GM21737 (cell line): ENCODE measurements around the gene TMPRSS13.
"Not testable (repeated sequence)": the region's sequence is repeated elsewhere in the genome, so short reads cannot be mapped to it uniquely, and the experiment has no call there.

Experiments used
- ATAC-seq: cut with Tn5 transposase; IDR thresholded peaks from one replicate; pipeline ENCODE4 v1.9.1; 2021; ENCODE audit warnings: mild to moderate bottlenecking, moderate library complexity; ENCODE audit not compliant: unreplicated experiment

TMPRSS13 gene

DNA sequence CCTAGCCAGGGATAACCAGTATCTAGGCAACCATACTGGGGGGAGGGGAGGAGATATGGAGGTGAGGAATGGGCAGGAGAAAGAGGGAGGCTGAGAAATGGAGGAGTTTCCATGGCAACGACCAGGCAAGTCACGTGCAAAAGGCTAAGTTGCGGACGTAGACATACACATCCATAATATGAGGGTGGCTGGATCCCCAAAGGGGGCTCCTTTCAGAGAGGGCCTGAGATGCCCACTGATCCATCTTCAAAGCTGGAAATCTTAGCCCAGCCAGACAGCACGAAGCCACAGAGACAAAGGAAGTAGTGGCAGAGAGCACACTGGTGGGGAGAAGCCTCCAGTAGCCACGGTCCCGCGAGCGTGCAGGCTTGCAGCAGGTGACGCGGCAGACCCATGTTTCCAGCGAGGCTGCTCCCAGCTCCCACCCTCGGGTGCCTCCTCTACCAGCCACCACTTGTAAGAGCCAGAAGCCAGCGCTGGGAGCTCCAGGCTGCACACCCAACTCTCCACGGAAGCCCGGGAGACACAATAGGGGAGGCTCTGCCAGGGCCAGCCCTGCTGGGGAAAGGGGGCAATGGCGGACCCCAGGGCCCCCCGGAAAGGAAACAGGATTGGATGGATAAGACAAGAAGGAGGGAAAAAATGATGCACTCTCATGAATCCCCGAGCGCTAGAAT lies 53.7 kb downstream of the TMPRSS13 start:
- no peak for ATAC-seq

DNA sequence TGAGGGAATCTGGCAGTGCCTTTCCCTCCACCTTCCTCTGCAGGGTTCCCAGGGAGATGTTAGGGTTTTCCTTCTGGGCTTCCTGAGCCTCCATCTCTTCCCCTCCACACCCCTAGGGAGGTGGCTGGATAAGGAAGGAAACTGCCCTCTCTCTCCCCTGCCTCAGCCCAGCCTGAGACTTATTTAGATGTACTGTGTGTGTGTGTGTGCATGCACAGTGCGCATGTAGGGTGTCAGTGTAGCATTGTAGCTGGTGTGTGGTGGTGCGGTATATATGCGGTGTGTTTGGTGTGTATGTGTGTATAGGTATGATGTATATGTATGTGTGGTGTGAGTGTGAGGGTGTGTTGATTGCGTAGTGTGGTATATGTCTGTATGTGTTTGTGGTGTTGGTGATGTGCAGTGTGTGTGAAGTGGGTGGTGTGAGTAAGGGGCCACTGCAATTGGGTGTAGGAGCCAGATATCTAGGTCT lies 54.3 kb downstream of the TMPRSS13 start:
- no peak for ATAC-seq

DNA sequence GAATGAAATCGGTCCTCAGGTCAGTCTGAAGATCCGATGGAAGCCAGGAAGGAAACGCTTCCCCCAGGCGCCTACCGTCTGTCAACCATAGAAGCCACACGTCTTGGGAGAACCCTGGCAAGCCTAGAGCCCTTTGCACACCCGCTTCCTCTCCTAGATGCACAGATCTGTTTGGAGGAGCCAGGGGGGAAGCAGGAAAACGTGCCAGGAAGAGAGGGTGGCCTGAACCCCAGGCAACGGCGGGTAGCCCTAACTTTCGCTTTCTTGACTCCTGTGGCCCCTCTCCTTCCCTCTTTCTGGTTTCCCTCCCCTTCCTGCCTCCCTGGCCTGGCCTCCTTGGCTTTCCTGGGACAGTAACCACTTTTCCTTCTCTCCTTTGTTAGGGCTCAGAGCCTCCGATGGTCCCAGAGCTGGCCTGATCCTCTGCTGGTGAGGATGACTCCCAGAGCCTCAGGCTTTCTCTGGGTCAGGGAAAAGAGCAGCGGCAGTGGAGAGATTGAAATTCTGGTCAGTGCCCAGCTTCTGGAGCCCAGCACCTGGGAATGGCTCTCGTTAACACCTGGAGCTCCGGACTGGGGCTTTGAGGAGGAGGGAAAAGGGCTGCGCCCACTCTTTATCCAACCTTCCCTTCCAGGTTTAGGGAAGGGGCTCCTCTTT lies 54.8 kb downstream of the TMPRSS13 start:
- no peak for ATAC-seq

DNA sequence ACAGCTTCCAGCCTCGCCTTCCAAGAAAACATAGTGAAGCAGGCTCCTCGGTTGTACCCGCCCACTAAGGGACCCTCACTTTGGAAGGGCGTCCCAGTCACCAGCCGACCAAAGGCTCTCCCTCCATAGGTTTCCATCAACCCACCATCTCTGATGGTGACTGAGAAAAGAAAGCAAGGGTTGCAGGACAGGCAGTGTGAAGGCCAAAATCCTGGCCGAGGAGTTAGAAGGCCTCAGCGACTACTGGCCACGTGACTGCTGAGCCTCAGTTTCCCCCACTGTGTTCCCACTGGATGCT lies 55.4 kb downstream of the TMPRSS13 start:
- ATAC-seq, result no peak

DNA sequence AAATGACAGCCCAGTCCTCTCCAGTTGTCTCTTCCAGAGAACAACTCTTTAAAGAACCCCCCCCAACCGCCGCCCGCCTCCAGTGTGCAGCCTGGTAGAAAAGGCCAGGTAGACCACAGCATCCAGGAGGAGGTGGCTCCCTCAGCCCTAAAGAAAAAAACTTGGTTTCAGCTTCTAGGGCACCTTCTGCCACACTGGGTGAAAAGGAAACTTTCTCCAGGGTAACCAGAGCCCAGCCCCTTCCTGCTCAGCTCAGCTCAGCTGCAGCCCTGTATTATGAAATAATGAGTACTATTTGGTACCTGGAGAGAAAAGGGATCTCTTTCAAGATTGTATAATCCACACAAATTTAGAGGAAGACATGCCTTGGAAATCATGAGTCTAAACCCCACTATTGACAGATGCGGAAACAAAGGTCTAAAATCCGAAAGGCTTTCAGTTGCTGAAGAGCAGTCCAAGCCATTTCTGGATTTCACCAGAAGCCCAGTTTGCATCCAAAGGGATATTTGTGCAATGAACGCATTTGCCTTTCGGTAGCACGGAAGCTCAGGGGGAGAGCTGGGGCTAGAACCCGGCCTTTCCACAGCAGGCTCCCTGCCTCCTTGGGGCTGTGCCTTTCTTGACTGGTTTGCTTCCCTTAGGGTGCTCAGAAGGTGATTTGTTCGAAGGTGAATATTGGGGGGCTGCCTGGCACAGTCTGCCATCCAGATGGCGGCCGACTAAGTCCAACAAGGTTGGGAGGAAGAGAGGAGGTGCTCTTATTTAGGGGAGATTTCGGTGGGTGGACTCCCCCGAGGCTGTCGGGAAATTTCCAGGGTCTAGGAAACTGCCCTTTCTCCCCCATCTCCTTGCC lies 56.0 kb downstream of the TMPRSS13 start:
- ATAC-seq, result no peak

DNA sequence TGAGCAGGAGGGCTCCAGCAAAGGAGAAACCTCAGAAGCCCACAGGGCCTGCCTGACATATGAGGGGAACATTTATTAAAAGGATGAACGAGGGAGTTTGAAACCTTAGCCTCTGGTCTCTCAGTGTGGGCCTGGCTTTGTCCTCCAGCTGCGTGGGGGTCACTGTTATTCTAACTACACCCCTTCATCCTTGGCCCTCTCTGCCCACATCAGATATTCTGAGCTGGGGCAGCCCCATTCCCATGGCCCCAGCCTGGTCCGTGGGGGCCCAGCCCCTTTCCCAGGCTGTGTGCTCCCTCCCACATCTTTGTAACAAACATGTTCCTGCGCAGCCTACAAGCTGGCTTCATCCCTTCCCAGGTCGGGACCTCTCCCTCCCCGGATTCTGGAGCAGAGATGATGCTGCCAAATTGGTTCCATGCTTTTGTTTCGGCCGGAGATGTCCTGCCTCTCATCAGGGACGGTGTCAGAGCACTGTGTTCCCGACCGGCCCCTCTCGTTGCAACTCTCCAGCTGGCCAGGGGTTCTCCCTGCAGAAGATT lies 56.7 kb downstream of the TMPRSS13 start:
- no peak for ATAC-seq

DNA sequence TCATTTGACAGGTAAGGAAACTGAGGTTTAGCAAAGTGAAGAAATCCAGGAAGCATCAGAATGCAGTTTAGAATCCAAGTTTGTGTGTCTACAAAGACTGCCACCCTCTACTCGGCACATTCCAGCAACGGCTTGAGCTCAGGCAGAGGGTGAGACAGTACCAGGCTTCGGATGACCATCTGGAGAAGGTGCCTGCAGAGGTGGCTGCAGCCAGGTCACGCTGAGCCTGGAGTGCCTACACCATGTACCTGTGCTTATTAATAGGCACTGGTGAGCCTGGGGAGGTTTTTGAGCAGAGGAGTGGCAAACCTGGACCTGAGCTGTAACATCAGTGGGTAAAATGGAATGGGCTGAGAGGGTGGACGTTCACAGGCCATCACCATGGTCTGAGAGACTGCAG lies 57.4 kb downstream of the TMPRSS13 start:
- ATAC-seq, result no peak

DNA sequence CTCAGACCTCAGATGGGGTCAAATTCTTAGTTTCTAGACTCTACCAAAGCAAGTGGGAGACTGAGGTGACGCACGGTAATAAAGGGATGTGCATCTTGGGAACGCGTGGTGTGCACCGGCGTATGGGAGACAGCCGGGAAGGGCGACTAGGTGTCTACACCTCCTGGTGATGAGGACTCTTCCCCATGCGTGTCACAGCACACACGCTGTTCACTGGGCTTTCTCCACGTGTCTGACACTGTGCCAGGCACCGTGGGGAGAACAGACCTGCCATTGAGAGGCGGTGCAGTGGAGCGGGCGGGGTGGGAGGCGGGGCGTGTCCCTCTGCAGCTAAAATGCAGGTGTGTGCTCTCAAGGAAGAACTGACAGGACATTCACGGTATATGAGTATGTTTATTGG lies 58.0 kb downstream of the TMPRSS13 start:
- no peak for ATAC-seq

DNA sequence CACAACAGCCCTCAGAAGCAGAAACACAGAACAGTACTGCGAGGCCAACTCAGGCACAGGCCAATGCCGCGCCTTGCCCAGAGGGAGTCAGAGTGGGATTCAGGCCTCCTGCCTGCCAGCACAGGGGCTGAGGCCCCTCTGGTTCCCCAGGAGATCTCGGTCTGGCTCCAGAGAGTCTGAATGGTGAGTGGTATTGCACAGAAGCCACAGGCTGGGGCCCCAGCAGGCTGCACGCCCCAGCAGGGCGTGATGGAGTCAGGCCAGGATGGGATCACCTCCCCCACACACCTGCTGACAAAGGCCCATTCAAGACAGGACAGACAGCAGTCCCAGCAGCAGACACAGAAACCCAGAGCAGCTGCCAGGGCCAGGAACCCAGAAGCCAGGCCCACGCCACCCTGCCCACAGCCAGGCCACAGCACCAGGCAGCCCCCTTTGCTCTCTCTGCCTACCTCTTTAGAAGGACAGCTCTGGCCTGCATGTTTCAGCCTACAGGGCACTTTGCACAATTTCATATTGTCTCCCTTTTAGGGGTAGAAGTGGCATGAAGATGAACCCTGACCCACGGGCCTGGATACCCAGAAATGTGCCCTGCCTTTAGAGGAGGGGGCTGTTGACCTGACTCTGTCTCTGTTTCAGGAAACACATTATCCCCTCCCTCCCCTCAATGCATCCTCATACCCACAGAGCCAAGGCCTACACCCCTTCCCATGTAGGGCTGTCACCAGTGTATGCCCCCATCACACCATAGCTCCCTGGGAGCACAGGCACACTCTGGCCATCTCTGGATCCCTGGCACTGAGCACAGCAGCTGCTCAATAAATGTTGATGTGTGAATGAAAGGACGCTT lies 58.9 kb downstream of the TMPRSS13 start:
- no peak for ATAC-seq

DNA sequence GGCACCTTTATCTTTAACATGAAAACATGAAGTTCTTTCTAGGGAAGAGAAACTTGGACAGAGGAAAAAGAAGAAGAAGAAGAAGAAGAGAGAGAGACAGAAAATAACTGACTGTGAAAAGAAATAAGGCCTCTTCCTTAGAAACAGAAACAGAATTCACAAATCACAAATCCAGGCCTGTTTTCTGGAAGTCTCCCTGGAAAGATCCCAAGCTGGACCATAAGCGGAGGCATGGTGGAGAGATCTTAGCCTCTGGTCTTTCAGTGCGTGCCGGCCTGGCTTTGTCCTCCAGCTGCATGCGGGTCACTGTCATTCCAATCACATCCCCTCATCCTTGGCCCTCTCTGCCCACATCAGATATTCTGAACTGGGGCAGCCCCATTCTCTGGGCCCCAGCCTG lies 59.6 kb downstream of the TMPRSS13 start:
- no peak for ATAC-seq

DNA sequence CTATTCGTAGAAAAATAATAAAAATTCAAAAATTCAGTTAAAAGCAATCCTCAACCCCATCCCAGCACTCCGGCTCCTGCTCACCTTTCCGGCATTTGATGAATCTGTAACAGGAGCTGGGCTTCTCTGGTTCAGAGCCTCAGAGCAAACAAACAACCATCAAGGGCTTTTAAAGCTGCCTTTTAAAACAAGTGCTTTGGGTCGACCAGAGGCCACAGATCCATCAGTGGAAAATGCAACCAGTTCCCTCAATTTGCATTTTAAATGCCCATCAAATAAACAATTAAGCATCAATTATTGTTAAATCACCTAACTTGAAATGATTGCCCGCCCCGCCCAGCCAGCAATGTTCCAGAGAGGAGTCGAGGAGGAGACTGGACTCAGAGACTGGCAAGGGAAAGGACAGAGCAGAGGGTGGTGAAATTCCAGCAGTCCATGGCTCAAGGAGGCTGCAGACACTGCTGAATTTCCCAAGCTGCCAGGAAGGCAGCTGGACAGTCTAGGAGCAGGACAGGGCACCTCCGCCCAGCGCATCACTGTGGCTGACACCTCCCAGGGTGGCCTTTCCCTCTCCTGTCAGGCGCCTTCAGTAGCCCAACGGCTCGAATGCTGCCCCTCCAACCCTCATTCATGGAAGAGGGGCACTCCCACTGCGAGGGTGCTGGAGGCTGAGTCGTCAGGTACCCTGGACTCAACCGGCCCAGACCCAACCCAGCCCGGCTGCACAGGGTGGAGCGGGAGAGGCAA lies 60.2 kb downstream of the TMPRSS13 start:
- ATAC-seq, result no peak

DNA sequence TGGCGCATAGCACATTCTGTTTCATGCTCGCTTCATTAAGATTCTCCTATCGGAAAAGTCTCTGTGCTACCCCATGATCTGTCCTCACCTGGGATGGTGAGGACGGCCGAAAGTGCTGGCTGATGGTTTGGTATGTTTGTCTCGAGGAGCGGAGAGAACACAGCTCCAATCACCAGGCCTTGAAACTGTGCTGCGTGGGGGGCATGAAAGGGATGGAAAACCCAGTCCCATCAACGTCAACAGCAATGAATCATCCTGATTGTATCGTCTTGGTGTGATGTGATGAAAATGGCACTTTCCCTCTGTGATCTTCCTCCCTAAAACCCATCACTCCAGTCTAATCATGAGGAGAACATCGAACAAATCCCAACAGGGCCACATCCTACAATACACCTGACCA lies 61.1 kb downstream of the TMPRSS13 start:
- no peak for ATAC-seq

DNA sequence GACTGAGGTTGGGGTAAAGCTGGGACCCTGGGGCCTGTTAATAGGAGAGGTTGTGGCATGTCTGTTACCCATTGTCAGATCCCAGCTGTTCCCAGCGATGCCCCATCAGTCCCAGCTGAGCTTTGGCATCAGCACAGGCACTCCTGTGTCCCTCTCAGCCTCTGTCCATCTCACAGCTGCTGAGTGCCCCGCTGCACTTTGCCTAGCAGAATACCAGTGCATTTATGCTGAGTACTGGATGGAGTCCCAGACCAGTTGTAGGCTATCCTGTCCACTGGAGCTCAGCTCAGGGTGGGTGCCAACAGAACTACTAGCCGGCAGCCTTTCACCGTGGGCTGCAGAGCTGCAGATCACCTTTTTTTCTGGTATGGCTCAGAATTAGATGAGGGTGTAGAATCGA lies 62.7 kb downstream of the TMPRSS13 start:
- ATAC-seq, result no peak

DNA sequence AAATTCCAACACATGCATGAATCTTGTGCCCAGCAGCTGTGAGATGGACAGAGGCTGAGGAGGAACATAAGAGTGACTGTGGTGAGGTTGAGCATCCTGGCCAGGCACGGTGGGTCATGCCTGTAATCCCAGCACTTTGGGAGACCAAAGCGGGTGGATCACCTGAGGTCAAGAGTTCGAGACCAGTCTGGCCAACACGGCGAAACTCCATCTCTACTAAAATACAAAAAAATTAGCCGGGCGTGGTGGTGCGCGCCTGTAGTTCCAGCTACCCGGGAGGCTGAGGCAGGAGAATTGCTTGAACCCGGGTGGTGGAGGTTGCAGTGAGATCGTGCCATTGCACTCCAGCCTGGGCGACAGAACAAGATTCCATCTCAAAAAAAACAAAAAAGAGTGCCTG lies 63.7 kb downstream of the TMPRSS13 start:
- not testable (repeated sequence) for ATAC-seq

DNA sequence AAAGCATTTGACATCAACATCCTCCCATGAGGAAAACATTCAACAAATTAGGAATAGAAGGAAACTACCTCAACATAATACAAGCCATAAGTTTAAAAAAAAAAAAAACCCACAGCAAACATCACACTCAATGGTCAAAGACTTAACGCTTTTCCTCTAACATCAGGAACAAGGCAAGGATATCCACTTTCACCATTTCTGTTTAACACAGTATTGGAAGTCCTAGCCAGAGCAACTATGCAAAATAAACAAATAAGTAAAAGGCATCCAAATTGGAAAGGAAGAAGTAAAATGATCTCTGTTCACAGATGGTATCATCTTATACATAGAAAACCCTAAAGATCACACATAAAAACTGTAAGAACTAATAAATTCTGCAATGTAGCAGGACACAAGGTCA lies 65.8 kb downstream of the TMPRSS13 start:
- ATAC-seq, result no peak

DNA sequence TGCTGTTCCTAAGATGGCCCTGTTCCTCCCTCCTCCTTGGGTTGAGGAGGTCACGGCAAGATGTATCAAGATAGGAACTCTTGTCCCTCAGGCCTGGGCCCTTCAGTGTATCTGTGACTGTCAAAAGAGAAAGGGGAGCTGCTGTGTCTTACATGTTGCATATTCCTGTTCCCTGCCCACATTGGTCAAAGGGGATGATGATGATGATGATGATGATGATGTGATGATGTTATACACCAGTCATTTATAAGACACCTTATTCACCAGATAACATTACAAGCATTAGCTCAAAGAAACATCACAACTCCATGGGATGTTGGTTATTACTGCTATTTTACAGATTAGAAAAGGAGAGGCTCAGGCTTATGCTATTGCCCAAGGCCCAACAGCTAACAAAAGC lies 66.4 kb downstream of the TMPRSS13 start:
- ATAC-seq, result no peak

DNA sequence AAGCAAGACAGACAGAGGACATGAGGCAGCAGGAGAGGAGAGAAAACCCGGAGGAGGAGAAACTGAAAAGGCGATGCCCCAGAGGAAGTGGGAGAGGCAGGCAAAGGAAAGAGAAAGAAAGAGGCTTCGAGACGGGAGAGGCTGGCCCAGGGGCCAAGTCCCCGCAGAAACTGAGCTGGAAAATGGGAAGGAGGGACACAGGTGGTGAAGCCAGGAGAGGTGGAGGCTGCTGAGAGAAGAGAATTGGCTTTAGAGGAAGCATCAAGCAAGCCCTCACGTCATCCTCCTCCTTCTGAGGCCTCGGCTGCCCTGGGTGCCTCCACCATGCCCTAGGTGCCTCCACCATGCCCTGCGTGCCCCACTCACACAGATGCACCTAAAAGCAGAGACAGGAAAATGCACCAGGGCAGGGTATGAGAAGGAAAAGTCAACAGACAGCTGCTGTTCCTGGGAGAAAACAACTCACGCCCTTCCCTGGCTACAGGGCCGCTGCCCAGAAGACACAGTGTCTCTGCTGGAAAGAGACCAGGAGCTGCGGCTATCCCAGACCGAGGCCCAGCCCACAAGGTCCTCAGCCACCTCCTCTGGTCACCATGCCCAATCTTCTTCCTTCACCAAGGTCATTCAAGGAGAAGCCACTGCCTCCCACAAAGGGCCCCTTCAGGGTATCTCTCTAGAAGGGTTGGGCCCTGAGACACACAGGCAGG lies 67.0 kb downstream of the TMPRSS13 start:
- no peak for ATAC-seq

DNA sequence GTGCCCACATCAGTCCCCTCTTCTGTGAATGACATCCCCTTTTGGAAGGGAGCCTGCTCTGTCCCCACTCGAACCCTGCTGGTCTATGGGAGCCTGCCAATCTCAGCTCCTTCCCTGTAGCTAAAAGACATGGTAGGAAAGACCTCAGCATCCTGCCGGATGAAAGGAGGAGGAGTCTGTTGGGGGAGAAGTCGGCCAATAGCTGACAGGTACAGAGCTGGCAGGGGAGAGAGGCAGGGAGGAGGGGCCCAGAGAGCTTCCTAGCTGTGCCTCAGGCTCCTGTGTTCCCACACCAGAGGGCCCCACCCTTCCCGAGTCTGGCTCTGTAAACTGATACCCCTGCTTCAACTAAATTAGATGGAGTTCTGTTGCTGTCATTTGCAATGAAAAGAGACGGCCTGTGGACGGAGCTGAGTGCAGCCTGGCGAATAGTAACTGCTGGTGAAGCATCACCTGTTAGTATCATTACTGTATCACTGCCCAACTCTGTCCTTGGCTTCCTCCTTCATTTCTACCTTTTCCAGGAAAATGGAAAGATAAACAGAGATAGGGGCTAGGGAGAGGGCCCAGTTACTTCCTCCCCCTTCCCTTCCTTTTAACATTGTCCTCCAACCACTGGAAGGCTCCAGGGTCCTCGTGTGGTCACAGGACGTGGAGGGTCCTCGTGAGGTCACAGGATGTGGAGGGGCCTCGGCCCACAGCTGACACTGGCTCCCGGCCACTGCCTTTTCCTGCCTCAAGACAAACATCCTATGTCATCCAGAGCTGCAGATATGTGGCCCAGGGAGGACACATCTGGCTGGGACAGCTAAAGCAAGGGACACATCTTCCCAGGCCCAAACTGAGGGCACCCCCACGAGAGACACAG lies 67.8 kb downstream of the TMPRSS13 start:
- ATAC-seq, result no peak

DNA sequence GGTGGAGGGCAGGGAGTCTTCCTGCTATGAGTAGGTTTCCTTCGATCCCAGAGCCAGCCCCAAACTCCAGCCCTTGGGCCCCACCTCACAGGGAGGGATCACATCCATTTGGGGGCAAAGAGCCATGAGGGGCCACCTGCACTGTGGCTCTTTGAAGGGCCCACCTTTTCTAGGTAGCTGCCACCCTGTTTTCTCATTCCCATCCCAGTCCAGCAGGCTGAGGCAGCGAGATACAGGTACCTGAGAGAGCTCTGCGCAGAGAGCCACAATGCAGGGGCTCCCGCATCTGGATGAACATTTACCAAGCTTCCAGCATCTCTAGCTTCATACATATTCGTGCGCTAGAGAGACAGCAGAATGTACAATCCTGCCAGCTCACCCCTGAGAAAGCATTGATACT lies 69.1 kb downstream of the TMPRSS13 start:
- no peak for ATAC-seq
